Activated T-cell treated with anti-CD3 and anti-CD28 coated beads for 1 hour (primary cell): ENCODE measurements around the gene RYR3.

Experiments used
- DNase-seq: peaks from one replicate; pipeline ENCODE4 v3.0.0-alpha.2; 2020; ENCODE audit warnings: low read depth

Gene RYR3

GRCh38 chr15:33449810-33450209 is 139.0 kb downstream of the RYR3 start:
- no peak for DNase-seq

GRCh38 chr15:33451385-33451784 is 140.6 kb downstream of the RYR3 start:
- no peak for DNase-seq

GRCh38 chr15:33453761-33454160 is 143.0 kb downstream of the RYR3 start:
- no peak for DNase-seq

GRCh38 chr15:33454346-33454745 is 143.6 kb downstream of the RYR3 start:
- DNase-seq: no peak

GRCh38 chr15:33454996-33455395 is 144.2 kb downstream of the RYR3 start:
- DNase-seq: no peak

- DNase-seq: no peak
These were observed 147.7 kb downstream of the RYR3 start for GRCh38 chr15:33458421-33458820.

GRCh38 chr15:33460166-33460805 is 149.5 kb downstream of the RYR3 start:
- DNase-seq: no peak

GRCh38 chr15:33461671-33462070 is 150.9 kb downstream of the RYR3 start:
- no peak for DNase-seq

- no peak for DNase-seq
These were observed 156.5 kb downstream of the RYR3 start for GRCh38 chr15:33467146-33467815.

GRCh38 chr15:33467816-33468163 is 157.0 kb downstream of the RYR3 start:
- no peak for DNase-seq

- no peak for DNase-seq
These were observed 158.0 kb downstream of the RYR3 start for GRCh38 chr15:33468740-33469139.

- DNase-seq: no peak
These were observed 162.2 kb downstream of the RYR3 start for GRCh38 chr15:33473005-33473404.

- DNase-seq: no peak
These were observed 162.9 kb downstream of the RYR3 start for GRCh38 chr15:33473714-33474113.

GRCh38 chr15:33476076-33476475 is 165.3 kb downstream of the RYR3 start:
- DNase-seq: no peak

GRCh38 chr15:33476908-33477307 is 166.1 kb downstream of the RYR3 start:
- no peak for DNase-seq

GRCh38 chr15:33489335-33489734 is 178.6 kb downstream of the RYR3 start:
- DNase-seq: no peak

- DNase-seq: no peak
These were observed 179.9 kb downstream of the RYR3 start for GRCh38 chr15:33490703-33491102.

- no peak for DNase-seq
These were observed 181.8 kb downstream of the RYR3 start for GRCh38 chr15:33492434-33493052.

- DNase-seq: no peak
These were observed 183.5 kb downstream of the RYR3 start for GRCh38 chr15:33494306-33494705.

GRCh38 chr15:33500432-33501195 is 189.8 kb downstream of the RYR3 start:
- DNase-seq: no peak

- no peak for DNase-seq
These were observed 192.9 kb downstream of the RYR3 start for GRCh38 chr15:33503681-33504080.

GRCh38 chr15:33506781-33507296 is 196.1 kb downstream of the RYR3 start:
- DNase-seq: no peak

- no peak for DNase-seq
These were observed 197.9 kb downstream of the RYR3 start for GRCh38 chr15:33508703-33509102.
